Effector memory CD8-positive, alpha-beta T cell (primary cell): ENCODE results near the gene STAB2.

Experiments used
- ATAC-seq: fragments of 150-1000 bp; cut with Tn5 transposase; replicated peaks from 2 replicates; pipeline ENCODE4 v1.10.0; 2021; ENCODE audit warnings: mild to moderate bottlenecking, moderate library complexity
- DNase-seq, 3 experiments: peaks; one replicate each; pipeline ENCODE4 v3.0.0; 2021
- H3K27ac Mint-ChIP-seq, 2 donors: one replicate each; pipeline ENCODE4 v1.8.0; 2022; ENCODE audit warnings: mild to moderate bottlenecking in 2 of 2, mixed read lengths in 2 of 2, moderate library complexity in 2 of 2
- H3K27me3 Mint-ChIP-seq, 2 donors: one replicate each; pipeline ENCODE4 v1.8.0; 2022; ENCODE audit warnings: mixed read lengths in 2 of 2
- H3K36me3 Mint-ChIP-seq: one replicate; pipeline ENCODE4 v1.8.0; 2022; ENCODE audit warnings: mild to moderate bottlenecking, moderate library complexity, mixed read lengths; ENCODE audit not compliant: insufficient read depth
- H3K4me1 Mint-ChIP-seq, 2 donors: one replicate each; pipeline ENCODE4 v1.8.0; 2022; ENCODE audit warnings: low read depth in 2 of 2, mixed read lengths in 2 of 2
- H3K4me3 Mint-ChIP-seq, 2 donors: one replicate each; pipeline ENCODE4 v1.8.0; 2022; ENCODE audit warnings: mild to moderate bottlenecking in 2 of 2, mixed read lengths in 2 of 2, moderate library complexity in 2 of 2
- H3K9me3 Mint-ChIP-seq, 2 donors: one replicate each; pipeline ENCODE4 v1.8.0; 2022; ENCODE audit warnings: mixed read lengths in 2 of 2

Gene STAB2

DNA sequence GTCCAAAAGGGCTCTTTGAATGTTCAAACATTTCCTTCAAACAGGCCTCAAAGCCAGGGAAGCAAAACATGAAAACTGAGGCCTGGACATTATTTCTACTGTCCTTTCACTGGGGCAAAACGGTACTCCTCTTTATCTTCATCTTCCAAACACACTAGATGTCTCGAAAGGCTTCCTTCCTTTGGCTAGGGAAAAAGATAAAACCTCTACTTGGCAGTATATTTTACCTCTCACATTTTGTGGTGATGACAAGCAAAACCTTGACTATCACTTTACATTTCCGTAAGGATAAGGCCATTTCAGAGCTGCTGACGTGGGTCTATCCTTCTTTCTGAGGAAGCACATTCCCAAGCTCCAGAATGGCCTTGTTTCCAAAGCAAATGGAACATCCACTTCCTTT is 9.9 kb downstream of the STAB2 start:
- no peak overlapping the region for H3K27ac Mint-ChIP-seq
- peaks cover 11 to 15% of the 10 kb centered on the region in 2 donors for H3K27me3 Mint-ChIP-seq
- no peaks in the 10 kb centered on the region for H3K9me3 Mint-ChIP-seq
- DNase-seq (no peak), ATAC-seq (no peak)
- H3K4me3 Mint-ChIP-seq, result no peak overlapping the region
- H3K4me1 Mint-ChIP-seq, result no peaks in the 10 kb centered on the region
- no peaks in the 10 kb centered on the region for H3K36me3 Mint-ChIP-seq

DNA sequence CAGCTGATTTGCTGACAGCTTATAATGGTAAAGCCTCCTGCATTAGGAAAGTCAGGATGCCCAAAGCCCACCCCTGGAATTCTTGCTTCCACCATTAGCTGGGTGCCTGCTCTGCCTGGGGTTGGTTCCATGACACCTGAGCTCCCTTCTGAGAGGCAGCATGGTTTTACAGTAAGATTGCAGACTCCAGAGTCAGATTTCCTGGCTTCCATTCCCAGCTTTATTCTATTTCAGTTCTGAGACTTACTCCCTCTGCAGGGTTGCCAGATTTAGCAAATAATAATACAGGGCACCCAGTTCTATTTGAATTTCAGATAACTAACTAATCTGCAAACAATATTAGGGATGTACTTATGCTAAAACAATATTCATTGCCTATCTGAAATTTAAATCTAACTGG is 12.2 kb downstream of the STAB2 start:
- H3K4me3 Mint-ChIP-seq, result no peak overlapping the region

DNA sequence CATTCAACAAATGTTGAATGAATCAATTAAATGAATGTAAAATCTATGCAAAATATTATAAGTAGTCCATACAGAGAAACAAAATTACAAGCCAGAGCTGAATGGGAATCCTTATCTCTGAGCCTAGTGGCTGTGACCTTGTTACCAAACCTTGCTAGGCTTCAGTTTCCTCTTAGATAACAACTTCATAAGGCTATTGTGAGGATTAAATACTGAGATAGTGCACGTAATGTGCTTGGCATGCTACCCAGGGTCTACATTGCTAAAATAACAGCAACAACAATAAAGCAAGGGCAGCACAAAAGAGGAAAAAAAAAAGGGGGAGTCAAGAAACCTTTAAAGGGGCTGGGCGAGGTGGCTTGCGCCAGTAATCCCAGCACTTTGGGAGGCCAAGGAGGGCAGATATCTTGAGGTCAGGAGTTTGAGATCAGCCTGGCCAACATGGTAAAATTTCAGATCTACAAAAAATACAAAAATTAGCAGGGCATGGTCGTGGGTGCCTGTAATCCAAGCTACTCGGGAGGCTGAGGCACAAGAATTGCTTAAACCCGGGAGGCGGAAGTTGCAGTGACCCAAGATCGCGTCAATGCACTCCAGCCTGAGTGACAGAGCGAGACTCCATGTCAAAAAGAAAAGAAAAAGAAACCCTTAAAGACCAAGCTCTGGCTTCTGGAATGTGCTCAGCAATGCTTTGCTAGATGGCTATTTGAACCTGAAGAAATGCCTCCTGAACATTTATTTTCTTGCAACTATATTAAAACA is 14.1 kb downstream of the STAB2 start:
- Mint-ChIP-seq H3K27ac (no peak overlapping the region), H3K9me3 (no peaks in the 10 kb centered on the region)
- ATAC-seq, result no peak

More for the DNA sequence above, 12.2 kb downstream of the STAB2 start:
- ATAC-seq, result no peak
- no peak for DNase-seq
- Mint-ChIP-seq H3K36me3 (no peaks in the 10 kb centered on the region), H3K27me3 (peaks cover 1 to 26% of the 10 kb centered on the region in 2 donors), H3K4me1 (no peaks in the 10 kb centered on the region), H3K9me3 (no peaks in the 10 kb centered on the region), H3K27ac (no peak overlapping the region)

DNA sequence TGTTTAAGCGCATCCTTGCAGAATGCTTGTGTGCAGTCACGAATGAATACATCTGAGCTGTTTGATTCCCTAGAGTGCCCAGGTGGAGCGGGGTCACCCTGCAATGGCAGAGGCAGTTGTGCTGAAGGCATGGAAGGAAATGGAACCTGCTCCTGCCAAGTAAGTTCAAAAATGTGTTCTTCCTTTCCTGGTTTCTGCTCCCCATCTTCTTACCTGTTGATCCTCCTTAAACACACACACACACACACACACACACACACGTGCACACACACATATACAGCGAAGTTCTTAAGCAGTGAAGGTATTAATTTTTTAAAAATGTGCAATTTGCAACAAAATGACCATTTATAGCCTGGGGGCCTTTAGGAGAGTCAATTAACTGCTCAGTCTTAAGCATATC is 33.3 kb downstream of the STAB2 start:
- Mint-ChIP-seq H3K4me3 (no peak overlapping the region), H3K27me3 (peaks cover 51 to 55% of the 10 kb centered on the region in 2 donors), H3K36me3 (no peaks in the 10 kb centered on the region), H3K27ac (no peak overlapping the region), H3K4me1 (no peaks in the 10 kb centered on the region), H3K9me3 (peaks cover 0 to 2% of the 10 kb centered on the region in 2 donors)
- ATAC-seq, result no peak
- no peak for DNase-seq

More for the DNA sequence above, 14.1 kb downstream of the STAB2 start:
- peaks cover 0 to 22% of the 10 kb centered on the region in 2 donors for H3K27me3 Mint-ChIP-seq
- no peaks in the 10 kb centered on the region for H3K36me3 Mint-ChIP-seq
- H3K4me1 Mint-ChIP-seq, result no peaks in the 10 kb centered on the region
- no peak overlapping the region for H3K4me3 Mint-ChIP-seq
- no peak for DNase-seq

DNA sequence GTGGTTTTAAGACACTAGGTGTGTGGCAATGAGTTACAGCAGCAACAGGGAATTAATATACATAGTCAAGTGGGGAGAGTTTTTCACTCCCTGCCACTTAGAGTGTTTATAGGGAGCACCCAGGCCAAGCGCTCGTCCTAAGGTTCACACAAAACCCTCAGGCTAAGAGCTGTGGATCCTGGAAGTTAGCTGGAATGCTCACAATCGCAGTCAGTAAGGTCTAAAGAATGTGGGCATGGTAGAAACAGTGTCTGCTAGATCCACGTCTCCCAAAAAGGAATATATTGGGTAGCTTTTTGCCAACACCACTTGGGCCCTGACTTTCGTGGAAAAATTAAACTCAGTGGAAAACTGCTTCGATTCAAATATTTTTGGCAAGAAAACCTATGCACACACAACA is 36.6 kb downstream of the STAB2 start:
- Mint-ChIP-seq H3K36me3 (no peaks in the 10 kb centered on the region), H3K4me3 (no peak overlapping the region), H3K27ac (no peak overlapping the region), H3K27me3 (peaks cover 26 to 38% of the 10 kb centered on the region in 2 donors), H3K4me1 (no peaks in the 10 kb centered on the region), H3K9me3 (no peaks in the 10 kb centered on the region)
- DNase-seq (no peak), ATAC-seq (no peak)

DNA sequence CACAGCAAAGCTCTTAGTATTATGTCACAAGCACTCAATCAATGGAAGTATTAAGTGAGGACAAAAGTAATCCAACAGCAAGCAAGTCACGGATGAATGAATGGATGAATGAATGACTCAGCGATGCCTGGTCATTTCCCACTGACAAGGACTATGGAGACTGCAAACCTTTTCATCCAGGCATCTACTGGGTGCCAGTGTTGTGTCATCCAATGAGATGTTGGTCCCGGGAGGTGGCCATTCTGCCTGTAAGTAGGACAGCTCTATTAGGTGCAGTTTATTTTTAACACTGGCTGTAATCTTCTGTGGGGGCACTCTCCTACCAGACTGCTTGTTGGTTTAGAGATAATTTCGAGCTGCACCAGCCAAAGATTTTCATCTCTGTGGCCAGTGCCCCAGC is 39.4 kb downstream of the STAB2 start:
- Mint-ChIP-seq H3K27me3 (peaks cover 6 to 20% of the 10 kb centered on the region in 2 donors), H3K4me1 (no peaks in the 10 kb centered on the region), H3K9me3 (peaks cover 0 to 8% of the 10 kb centered on the region in 2 donors), H3K36me3 (no peaks in the 10 kb centered on the region), H3K4me3 (no peak overlapping the region), H3K27ac (no peak overlapping the region)
- DNase-seq (no peak), ATAC-seq (no peak)

DNA sequence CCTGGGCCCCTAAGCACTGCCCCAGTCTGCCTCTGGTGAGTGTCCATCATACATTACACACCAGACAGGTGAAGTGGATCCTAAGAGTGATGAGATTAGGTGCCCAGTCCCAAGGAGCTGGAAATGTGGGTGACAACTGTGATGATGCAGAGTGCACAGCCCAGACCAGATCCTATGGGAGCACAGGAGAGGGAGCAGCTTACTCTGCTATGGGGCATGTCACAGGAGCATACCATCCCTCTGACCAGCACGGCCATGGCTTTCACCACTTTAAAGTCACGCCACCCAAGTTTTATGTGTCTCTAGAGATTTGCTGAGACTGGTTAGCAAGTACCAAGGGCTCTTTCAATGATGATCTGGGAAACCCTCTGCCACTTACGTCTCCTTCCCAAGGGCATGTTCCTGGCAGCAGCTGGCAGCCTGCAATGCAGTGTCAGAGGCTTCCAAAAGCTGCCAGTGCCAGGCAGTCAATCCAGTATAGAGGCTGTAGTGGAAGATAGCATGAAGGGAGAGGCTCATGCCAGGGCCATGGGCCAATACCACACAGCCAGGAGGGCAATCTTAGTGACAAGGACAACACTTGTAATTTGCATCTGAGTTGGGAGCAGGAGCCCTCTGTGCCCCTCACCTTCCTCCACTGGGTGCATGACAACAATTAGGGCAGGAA is 40.2 kb downstream of the STAB2 start:
- H3K4me1 Mint-ChIP-seq, result no peaks in the 10 kb centered on the region
- H3K36me3 Mint-ChIP-seq, result no peaks in the 10 kb centered on the region
- peaks cover 0 to 8% of the 10 kb centered on the region in 2 donors for H3K9me3 Mint-ChIP-seq
- DNase-seq (no peak), ATAC-seq (no peak)
- peaks cover 6 to 20% of the 10 kb centered on the region in 2 donors for H3K27me3 Mint-ChIP-seq
- H3K4me3 Mint-ChIP-seq, result no peak overlapping the region
- H3K27ac Mint-ChIP-seq, result no peak overlapping the region

DNA sequence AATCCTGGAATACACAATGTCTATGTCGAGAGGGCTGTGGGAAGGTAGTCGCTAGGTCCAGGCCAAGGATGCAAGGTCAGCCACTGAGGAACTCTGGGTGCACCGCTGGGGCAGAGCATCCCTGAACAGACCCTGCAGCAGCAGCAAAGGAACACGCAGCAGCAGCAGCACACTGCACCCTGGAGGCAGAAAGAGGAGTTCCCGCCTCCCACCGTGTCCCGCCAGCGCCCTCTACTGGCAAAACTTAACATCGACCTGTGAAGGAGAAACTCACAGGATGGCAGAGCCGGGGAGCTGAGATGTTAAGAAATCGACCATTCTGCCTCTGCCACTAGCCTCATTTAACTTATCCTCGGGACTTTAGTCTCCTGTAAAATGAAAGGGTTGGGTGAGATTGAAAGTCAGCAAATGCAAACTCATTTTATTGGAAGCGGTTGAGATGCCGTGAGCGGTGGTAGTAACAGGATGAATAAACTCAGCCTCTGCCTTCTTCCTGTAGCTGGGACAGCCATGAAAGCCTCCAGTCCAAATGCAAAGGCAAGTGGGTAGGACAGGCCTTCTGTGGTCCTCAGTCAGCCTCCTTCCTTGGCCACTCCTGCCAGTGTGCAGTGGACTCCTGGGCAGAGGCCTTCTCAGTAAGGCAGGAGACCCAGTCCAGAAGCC is 45.6 kb downstream of the STAB2 start:
- peak; percentile 28 to 40 (median 28) for DNase-seq
- Mint-ChIP-seq H3K27me3 (no peaks in the 10 kb centered on the region), H3K36me3 (no peaks in the 10 kb centered on the region), H3K4me1 (no peaks in the 10 kb centered on the region), H3K9me3 (peaks cover 0 to 8% of the 10 kb centered on the region in 2 donors), H3K4me3 (no peak overlapping the region), H3K27ac (no peak overlapping the region)
- no peak for ATAC-seq

DNA sequence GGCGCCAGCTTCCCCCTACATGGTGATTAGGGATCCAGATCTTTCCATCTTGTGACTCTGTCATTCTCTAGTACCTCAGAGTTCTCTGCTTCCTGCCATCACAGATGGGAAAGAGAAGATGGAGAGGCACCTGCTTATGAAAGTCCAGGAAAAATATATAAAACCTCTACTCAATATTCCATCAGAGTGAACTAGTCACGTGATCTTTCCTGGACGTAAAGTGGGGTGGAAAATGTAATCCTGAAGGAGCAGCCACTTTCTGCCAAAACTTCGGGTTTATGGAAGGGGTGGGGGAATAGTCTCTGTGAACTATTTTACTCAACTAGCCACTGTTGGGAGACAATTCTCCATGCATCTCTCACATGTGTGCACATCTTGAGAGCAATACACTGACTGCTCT is 47.7 kb downstream of the STAB2 start:
- no peaks in the 10 kb centered on the region for H3K4me1 Mint-ChIP-seq
- H3K9me3 Mint-ChIP-seq, result peaks cover 0 to 5% of the 10 kb centered on the region in 2 donors
- peaks cover 0 to 8% of the 10 kb centered on the region in 2 donors for H3K27me3 Mint-ChIP-seq
- no peak overlapping the region for H3K4me3 Mint-ChIP-seq
- no peaks in the 10 kb centered on the region for H3K36me3 Mint-ChIP-seq
- DNase-seq (no peak), ATAC-seq (no peak)
- H3K27ac Mint-ChIP-seq, result no peak overlapping the region

DNA sequence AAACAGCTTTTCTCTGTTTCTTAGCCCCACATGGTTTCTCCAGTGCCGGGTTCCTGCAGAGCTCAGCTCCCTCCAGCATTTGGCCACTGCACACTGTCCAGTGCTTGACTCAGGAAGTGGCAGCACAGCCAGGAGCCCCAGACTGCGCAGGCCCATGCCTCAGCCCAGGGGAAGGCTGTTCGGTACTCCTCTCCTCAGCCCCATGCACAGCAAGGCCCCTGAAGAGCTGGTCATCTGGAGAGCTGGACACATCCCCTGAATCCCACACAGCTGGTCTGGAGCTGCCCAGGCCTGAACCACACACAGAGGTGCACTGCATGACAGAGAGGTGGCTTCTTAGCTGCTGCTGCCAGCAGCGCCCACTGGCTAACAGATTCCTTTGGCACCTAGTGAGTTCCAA is 48.3 kb downstream of the STAB2 start:
- H3K27me3 Mint-ChIP-seq, result peaks cover 0 to 8% of the 10 kb centered on the region in 2 donors
- H3K27ac Mint-ChIP-seq, result no peak overlapping the region
- no peak overlapping the region for H3K4me3 Mint-ChIP-seq
- no peaks in the 10 kb centered on the region for H3K36me3 Mint-ChIP-seq
- no peak for DNase-seq
- no peaks in the 10 kb centered on the region for H3K9me3 Mint-ChIP-seq
- H3K4me1 Mint-ChIP-seq, result no peaks in the 10 kb centered on the region
- ATAC-seq, result no peak

DNA sequence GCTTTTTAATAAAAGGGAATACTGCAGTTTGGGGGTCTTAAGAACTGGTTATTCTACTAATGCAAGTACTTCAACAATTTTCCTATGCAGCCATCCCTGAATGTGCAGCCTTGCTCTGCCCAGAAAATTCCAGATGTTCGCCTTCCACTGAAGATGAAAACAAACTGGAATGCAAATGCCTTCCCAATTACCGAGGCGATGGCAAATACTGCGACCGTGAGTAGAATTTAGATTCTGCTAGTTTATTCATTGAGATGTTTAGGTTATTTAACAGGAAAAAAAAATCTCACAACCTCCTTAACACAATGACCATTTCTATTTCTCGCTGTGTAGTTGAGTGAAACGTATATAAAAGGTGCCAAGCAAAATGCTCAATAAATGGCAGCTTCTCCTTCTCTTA is 49.9 kb downstream of the STAB2 start:
- H3K27ac Mint-ChIP-seq, result no peak overlapping the region
- no peaks in the 10 kb centered on the region for H3K36me3 Mint-ChIP-seq
- DNase-seq, result no peak
- H3K4me3 Mint-ChIP-seq, result no peak overlapping the region
- no peaks in the 10 kb centered on the region for H3K4me1 Mint-ChIP-seq
- peaks cover 0 to 8% of the 10 kb centered on the region in 2 donors for H3K27me3 Mint-ChIP-seq
- no peak for ATAC-seq
- H3K9me3 Mint-ChIP-seq, result no peaks in the 10 kb centered on the region

DNA sequence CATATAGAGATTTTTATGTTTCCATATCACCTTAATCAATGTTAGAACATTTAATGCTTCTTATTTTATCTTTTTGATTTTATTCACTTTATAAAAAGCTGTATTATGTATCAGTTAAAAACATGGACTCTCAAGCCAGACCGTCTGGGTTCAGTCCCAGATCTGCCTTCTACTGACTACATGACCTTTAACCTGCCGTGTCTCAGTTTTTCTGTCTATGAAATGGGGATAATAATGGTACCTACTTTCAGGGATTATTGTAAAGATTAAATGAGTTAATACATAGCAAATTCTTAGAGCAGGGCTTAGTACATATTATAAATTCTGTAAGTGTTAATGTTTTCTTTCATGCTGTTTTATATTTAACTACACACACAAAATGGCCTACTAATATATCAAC is 50.4 kb downstream of the STAB2 start:
- Mint-ChIP-seq H3K27ac (no peak overlapping the region), H3K4me3 (no peak overlapping the region), H3K27me3 (peaks cover 0 to 8% of the 10 kb centered on the region in 2 donors), H3K9me3 (no peaks in the 10 kb centered on the region), H3K4me1 (no peaks in the 10 kb centered on the region), H3K36me3 (no peaks in the 10 kb centered on the region)
- no peak for DNase-seq
- no peak for ATAC-seq

DNA sequence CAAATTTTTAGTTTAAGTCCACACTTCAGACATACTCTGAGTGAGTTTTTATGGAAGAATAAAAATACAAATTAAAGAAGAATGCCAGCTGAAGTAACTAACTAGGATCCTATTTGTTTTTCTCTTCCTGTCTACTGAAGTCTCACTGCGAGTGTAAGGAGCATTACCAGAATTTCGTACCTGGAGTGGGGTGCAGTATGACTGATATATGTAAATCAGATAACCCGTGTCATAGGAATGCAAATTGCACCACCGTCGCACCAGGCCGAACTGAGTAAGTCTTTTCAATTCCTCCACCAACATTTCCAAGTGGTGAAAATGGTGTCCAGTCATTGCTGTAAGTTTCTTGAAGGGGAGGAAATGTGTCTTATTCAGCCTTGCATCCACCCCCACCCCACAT is 52.9 kb downstream of the STAB2 start:
- no peaks in the 10 kb centered on the region for H3K4me1 Mint-ChIP-seq
- H3K4me3 Mint-ChIP-seq, result no peak overlapping the region
- H3K36me3 Mint-ChIP-seq, result no peaks in the 10 kb centered on the region
- H3K27me3 Mint-ChIP-seq, result peaks cover 0 to 8% of the 10 kb centered on the region in 2 donors
- ATAC-seq (no peak), DNase-seq (no peak)
- no peaks in the 10 kb centered on the region for H3K9me3 Mint-ChIP-seq
- H3K27ac Mint-ChIP-seq, result no peak overlapping the region

DNA sequence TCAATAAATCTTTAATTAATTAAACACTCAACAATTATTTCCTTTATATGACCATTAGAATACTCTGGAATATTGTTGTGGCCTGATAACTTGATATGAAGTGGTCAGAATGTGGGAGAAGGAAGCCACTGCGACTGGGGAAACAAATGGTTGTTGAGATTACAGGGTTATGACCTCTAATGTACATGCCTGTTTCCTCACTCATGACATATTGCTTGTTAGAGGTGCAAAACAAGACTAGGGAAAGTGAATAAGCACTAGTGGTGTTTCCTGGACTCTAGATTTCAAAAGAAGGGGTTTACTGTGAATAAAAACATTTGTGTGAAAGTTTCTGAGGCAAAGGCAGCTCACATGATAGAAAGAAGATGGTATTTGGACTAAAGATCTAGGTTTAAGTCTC is 53.3 kb downstream of the STAB2 start:
- DNase-seq (no peak), ATAC-seq (no peak)
- H3K27me3 Mint-ChIP-seq, result peaks cover 0 to 8% of the 10 kb centered on the region in 2 donors
- no peaks in the 10 kb centered on the region for H3K9me3 Mint-ChIP-seq
- no peaks in the 10 kb centered on the region for H3K4me1 Mint-ChIP-seq
- no peak overlapping the region for H3K27ac Mint-ChIP-seq
- H3K36me3 Mint-ChIP-seq, result no peaks in the 10 kb centered on the region
- no peak overlapping the region for H3K4me3 Mint-ChIP-seq
